HL-60 (cell line): ENCODE results near the gene RGS8.

Experiments used
- DNase-seq, 2 experiments: peaks; one replicate each; pipeline ENCODE4 v3.0.0-alpha.2; 2010 to 2020; ENCODE audit warnings: low read depth in 1 of 2, low spot score in 1 of 2
- H3K27ac ChIP-seq: fragments of 250-450 bp; sonication (Bioruptor Pico); replicated peaks from 2 replicates; pipeline ENCODE4 v1.5.1; 2020; ENCODE audit warnings: mild to moderate bottlenecking, moderate library complexity
- H3K27me3 ChIP-seq: fragments of 250-450 bp; sonication (Bioruptor Pico); 2 replicates; pipeline ENCODE4 v1.5.1; 2021; ENCODE audit warnings: mild to moderate bottlenecking, moderate library complexity; ENCODE audit not compliant: insufficient read depth, poor library complexity, severe bottlenecking
- H3K4me3 ChIP-seq: replicated peaks from 2 replicates; pipeline ENCODE4 v1.5.1; 2011; ENCODE audit warnings: mild to moderate bottlenecking, control low read depth, low read length; ENCODE audit not compliant: insufficient read depth
- CTCF ChIP-seq: IDR thresholded peaks from one replicate; pipeline ENCODE4 v1.5.1; 2011; ENCODE audit warnings: low read length, control low read depth, inconsistent platforms; ENCODE audit not compliant: insufficient read depth
- GABPA ChIP-seq: IDR thresholded peaks from 2 replicates; pipeline ENCODE4 v1.6.1; 2012; ENCODE audit warnings: low read depth
- POLR2AphosphoS5 ChIP-seq: IDR thresholded peaks from 2 replicates; pipeline ENCODE4 v1.6.1; 2012; ENCODE audit warnings: low read depth
- REST ChIP-seq: IDR thresholded peaks from 2 replicates; pipeline ENCODE4 v1.6.1; 2012; ENCODE audit warnings: low read depth; ENCODE audit not compliant: insufficient replicate concordance
- SPI1 ChIP-seq: IDR thresholded peaks from 2 replicates; pipeline ENCODE4 v1.6.1; 2012; ENCODE audit warnings: low read depth, mild to moderate bottlenecking, borderline replicate concordance

Gene RGS8

GRCh38 chr1:182721525-182721924, 37.1 kb upstream of the RGS8 start:
- TF ChIP-seq REST (no peak), POLR2AphosphoS5 (no peak), GABPA (no peak), CTCF (no peak), SPI1 (no peak)
- Histone ChIP-seq H3K4me3 (no peak overlapping the region), H3K27ac (no peak overlapping the region), H3K27me3 (no peaks in the 10 kb centered on the region)
- DNase-seq = no peak

GRCh38 chr1:182720463-182720862, 36.1 kb upstream of the RGS8 start:
- Histone ChIP-seq H3K4me3 (no peak overlapping the region), H3K27ac (no peak overlapping the region), H3K27me3 (no peaks in the 10 kb centered on the region)
- no peak for TF ChIP-seq SPI1
- TF ChIP-seq POLR2AphosphoS5 = no peak
- TF ChIP-seq CTCF = no peak
- TF ChIP-seq REST = no peak
- TF ChIP-seq GABPA = no peak
- DNase-seq = no peak

GRCh38 chr1:182719553-182719952, 35.2 kb upstream of the RGS8 start:
- TF ChIP-seq POLR2AphosphoS5 = no peak
- no peak for TF ChIP-seq SPI1
- H3K27ac ChIP-seq = no peak overlapping the region
- H3K27me3 ChIP-seq = no peaks in the 10 kb centered on the region
- no peak overlapping the region for H3K4me3 ChIP-seq
- no peak for DNase-seq

DNA sequence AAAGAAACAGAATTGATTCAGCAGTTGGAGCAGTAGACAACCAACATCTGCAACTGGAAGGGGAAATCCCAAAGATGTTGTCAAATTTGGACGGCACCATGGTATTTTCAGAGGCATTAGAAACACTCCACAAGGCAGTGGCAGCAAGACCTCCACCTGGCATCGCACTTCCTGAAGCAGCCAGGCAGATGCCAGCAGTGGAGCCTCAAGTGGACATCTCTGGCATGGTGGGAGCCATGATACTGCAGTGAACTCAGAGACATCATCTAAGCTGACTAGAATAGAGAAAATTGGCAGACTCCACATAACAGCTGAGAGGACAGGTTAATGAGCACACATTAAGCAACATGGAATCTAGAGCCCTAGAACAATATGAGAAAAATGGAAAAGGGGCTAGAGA, 33.9 kb upstream of the RGS8 start:
- DNase-seq = no peak
- TF ChIP-seq GABPA = no peak
- no peak for TF ChIP-seq POLR2AphosphoS5
- no peak for TF ChIP-seq REST
- TF ChIP-seq CTCF = no peak
- TF ChIP-seq SPI1 = no peak
- Histone ChIP-seq H3K27ac (no peak overlapping the region), H3K4me3 (no peak overlapping the region), H3K27me3 (no peaks in the 10 kb centered on the region)
